Stomach (tissue), 4 donors: ENCODE results near the gene TK1.

ENCODE experiments used
- CTCF ChIP-seq, 7 experiments: fragments of 450-650 bp in 4 of 7; fragments of 200-600 bp in 3 of 7; sonication (generic) in 3 of 7; IDR thresholded peaks; one replicate each; pipeline ENCODE4 v1.5.1; 2016 to 2019; ENCODE audit warnings: antibody characterized with exemption in 7 of 7, control low read depth in 2 of 7, mild to moderate bottlenecking in 1 of 7
- EP300 ChIP-seq: sonication (generic); formaldehyde crosslinking; IDR thresholded peaks from one replicate; pipeline ENCODE4 v1.6.1; 2017; ENCODE audit warnings: antibody characterized with exemption

- TF ChIP-seq EP300 (no peak), CTCF (IDR thresholded peaks at IDR 0.05) (no peak)
Measured at GRCh38 chr17:78144147-78144719, 42.6 kb downstream of the TK1 start.
